Measurements from ENCODE around the gene MCF2L2. TPM values are rescaled to one million over a fixed set of nuclear protein-coding genes. Genes with fewer than 3 reads are reported as not detected.

The MCF2L2 gene
- polyA plus RNA-seq, 1 donor = 2.4 TPM

DNA sequence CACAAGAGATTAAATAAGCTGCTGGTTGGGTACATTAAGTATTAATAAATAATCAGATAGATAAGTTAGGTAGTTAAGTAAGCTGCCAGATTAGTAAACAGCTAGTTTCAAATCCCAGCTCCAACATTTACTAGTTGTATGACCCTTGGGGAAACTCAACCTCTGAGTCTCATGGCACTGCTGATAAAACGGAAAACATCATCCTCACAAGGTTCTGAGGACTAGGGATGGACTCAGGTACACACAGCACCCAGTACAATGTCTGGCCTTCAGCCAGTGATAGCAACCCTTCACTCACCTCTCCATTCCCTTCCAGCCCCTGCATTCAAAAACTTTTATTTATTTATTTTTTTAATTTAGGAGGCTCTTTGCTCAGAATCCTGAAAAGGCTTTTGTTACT lies 143.1 kb downstream of the MCF2L2 start:
- Histone ChIP-seq H3K36me3 (ENCODE audit: control insufficient read depth, insufficient read depth, low read length) (no peaks in the 10 kb centered on the region), H3K4me3 (ENCODE audit: low read length) (no peak overlapping the region), H3K4me1 (ENCODE audit: control insufficient read depth, insufficient read depth, low read length) (no peaks in the 10 kb centered on the region), H3K27me3 (ENCODE audit: control insufficient read depth, insufficient read depth, low read length) (no peaks in the 10 kb centered on the region), H3K9me3 (ENCODE audit: control insufficient read depth, low read depth, low read length) (no peaks in the 10 kb centered on the region), H3K27ac (ENCODE audit: low read length) (no peak overlapping the region)
- no CpG with 5 or more reads among the region's 1 CpG for WGBS (ENCODE audit: insufficient coverage, low lambda C conversion rate)
- DNase-seq = peak in 1 of 2 donors; percentile 49

DNA sequence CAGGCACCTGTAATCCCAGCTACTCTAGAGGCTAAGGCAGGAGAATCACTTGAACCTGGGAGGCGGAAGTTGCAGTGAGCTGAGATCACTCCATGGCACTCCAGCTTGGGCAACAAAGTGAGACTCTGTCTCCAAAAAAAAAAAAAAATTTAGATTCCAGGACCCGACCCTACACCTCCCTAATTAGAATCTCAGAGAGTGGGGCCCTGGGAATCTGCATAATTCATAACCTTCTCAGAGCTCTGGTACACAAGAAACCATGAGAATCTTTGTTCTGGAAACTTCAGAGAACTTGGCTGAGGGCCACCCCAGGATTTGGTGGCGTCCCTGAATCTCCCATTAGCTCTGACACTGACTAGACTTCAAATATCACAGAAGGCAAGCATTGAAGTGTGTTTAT lies 143.8 kb downstream of the MCF2L2 start:
- Histone ChIP-seq H3K9me3 (ENCODE audit: control insufficient read depth, low read depth, low read length) (no peaks in the 10 kb centered on the region), H3K4me3 (ENCODE audit: low read length) (no peak overlapping the region), H3K27ac (ENCODE audit: low read length) (no peak overlapping the region), H3K27me3 (ENCODE audit: control insufficient read depth, insufficient read depth, low read length) (no peaks in the 10 kb centered on the region), H3K36me3 (ENCODE audit: control insufficient read depth, insufficient read depth, low read length) (no peaks in the 10 kb centered on the region), H3K4me1 (ENCODE audit: control insufficient read depth, insufficient read depth, low read length) (no peaks in the 10 kb centered on the region)
- no peak for DNase-seq
- no CpG with 5 or more reads among the region's 3 CpGs for WGBS (ENCODE audit: insufficient coverage, low lambda C conversion rate)

DNA sequence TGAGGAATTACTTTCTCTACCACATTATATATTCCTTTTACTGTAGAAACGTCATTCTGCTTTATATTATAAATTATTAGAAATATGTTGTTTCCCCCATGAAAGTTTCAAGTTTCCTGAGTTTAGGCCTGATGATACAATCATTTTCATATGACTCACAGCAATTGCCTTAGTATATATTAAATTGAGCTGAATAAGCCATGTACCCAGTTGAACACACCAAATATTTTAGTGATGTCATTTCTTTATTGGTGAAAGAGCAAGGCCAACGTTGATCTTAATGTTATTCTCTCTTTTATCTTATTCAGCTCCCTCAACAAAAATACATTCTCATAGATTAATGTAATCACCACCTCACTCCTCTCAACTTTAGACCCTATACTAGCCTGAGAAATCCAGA lies 144.5 kb downstream of the MCF2L2 start:
- no peaks in the 10 kb centered on the region for H3K9me3 ChIP-seq (ENCODE audit: control insufficient read depth, low read depth, low read length)
- WGBS (ENCODE audit: insufficient coverage, low lambda C conversion rate) = no CpG with 5 or more reads among the region's 2 CpGs
- H3K4me1 ChIP-seq (ENCODE audit: control insufficient read depth, insufficient read depth, low read length) = no peaks in the 10 kb centered on the region
- no peaks in the 10 kb centered on the region for H3K36me3 ChIP-seq (ENCODE audit: control insufficient read depth, insufficient read depth, low read length)
- no peak overlapping the region for H3K4me3 ChIP-seq (ENCODE audit: low read length)
- no peak for DNase-seq
- H3K27ac ChIP-seq (ENCODE audit: low read length) = no peak overlapping the region
- no peaks in the 10 kb centered on the region for H3K27me3 ChIP-seq (ENCODE audit: control insufficient read depth, insufficient read depth, low read length)

DNA sequence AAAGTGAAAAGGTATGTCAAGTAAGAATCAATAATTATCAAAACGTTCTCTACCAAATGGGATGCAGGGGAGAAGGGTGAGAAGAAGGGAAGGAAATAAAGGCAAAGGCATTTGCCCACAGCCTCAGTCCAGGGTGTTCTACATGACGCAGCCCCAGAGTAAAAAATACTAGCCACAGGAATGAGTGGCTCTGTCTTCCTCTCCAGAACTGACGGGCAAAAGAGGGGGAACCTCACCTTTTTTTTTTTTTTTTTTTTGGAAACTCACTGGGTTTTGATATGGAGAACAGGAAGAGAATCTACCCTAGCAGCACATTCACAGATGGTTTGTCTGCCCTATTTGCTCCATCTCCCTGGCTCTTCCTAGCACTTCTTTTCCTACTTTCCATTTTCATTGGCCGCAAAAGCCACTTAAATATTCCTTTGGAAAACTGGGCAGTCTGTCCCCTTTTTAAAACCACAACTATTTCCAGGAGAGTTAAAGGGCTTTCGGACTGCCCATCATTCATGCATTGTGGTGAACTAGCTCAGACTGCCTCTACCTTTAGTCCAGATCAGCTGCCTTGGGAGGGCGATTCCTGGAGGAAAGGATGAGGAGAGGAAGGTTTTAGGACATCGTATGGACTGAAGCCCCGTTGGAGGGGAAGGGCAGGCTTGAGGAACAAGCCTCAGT lies 147.2 kb downstream of the MCF2L2 start:
- no peaks in the 10 kb centered on the region for H3K27me3 ChIP-seq (ENCODE audit: control insufficient read depth, insufficient read depth, low read length)
- no peaks in the 10 kb centered on the region for H3K36me3 ChIP-seq (ENCODE audit: control insufficient read depth, insufficient read depth, low read length)
- no peak for DNase-seq
- no peak overlapping the region for H3K27ac ChIP-seq (ENCODE audit: low read length)
- H3K9me3 ChIP-seq (ENCODE audit: control insufficient read depth, low read depth, low read length) = no peaks in the 10 kb centered on the region
- H3K4me3 ChIP-seq (ENCODE audit: low read length) = no peak overlapping the region
- WGBS (ENCODE audit: insufficient coverage, low lambda C conversion rate) = 100% methylated on average over 2 of the region's 8 CpGs
- H3K4me1 ChIP-seq (ENCODE audit: control insufficient read depth, insufficient read depth, low read length) = no peaks in the 10 kb centered on the region

DNA sequence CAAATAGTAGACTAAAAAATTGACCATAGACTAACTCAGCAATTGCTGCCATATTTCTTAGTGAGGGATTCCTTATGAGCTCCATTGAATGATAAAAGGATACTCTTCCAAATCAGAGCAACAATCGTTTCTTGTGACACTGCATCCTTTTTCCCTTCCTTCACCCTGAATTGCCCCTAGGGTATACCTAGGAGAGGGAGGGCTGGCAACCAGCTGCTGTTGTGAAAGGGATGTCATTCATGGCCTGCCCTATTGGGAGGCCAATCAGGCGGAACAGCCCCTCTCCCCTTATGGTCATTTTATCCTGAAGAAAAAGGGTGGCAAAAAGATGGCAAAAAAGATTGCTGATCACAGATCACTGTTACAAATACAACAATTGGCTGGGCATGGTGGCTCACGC lies 149.0 kb downstream of the MCF2L2 start:
- H3K4me1 ChIP-seq (ENCODE audit: control insufficient read depth, insufficient read depth, low read length) = no peaks in the 10 kb centered on the region
- H3K9me3 ChIP-seq (ENCODE audit: control insufficient read depth, low read depth, low read length) = no peaks in the 10 kb centered on the region
- no peaks in the 10 kb centered on the region for H3K27me3 ChIP-seq (ENCODE audit: control insufficient read depth, insufficient read depth, low read length)
- no peak overlapping the region for H3K27ac ChIP-seq (ENCODE audit: low read length)
- DNase-seq = no peak
- no CpG with 5 or more reads among the region's 3 CpGs for WGBS (ENCODE audit: insufficient coverage, low lambda C conversion rate)
- H3K36me3 ChIP-seq (ENCODE audit: control insufficient read depth, insufficient read depth, low read length) = no peaks in the 10 kb centered on the region
- no peak overlapping the region for H3K4me3 ChIP-seq (ENCODE audit: low read length)

DNA sequence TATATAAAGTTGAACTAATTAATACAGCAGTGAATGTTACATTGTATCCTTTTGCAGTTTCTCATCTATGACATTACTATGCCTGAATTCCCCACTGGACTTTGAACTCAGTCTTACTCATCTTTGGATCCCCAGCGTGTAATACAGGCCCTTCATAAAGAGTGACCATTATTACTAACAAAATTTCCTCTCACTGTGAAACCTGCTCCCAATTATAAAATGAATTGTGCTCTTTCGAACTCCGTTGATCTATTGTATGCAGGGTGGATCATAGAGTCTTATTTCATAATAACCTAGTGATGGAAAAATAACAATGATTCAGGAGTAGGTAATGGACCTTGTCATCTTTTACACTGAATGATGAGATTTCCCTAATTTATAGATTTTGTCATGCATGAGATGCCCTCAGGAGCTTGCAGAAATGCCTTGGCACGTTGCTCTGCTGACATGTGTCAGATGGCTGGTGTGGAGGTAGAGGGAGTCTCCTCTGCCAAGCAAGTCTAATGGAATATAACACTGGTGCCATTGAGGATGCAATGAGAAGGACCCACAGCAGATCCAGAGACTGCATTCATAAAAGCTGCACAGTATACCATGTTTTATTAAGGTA lies 149.8 kb downstream of the MCF2L2 start:
- no peaks in the 10 kb centered on the region for H3K9me3 ChIP-seq (ENCODE audit: control insufficient read depth, low read depth, low read length)
- no peaks in the 10 kb centered on the region for H3K4me1 ChIP-seq (ENCODE audit: control insufficient read depth, insufficient read depth, low read length)
- H3K4me3 ChIP-seq (ENCODE audit: low read length) = no peak overlapping the region
- DNase-seq = peak in 1 of 2 donors; percentile 65
- 69% methylated on average over 3 of the region's 4 CpGs for WGBS (ENCODE audit: insufficient coverage, low lambda C conversion rate)
- no peaks in the 10 kb centered on the region for H3K36me3 ChIP-seq (ENCODE audit: control insufficient read depth, insufficient read depth, low read length)
- H3K27me3 ChIP-seq (ENCODE audit: control insufficient read depth, insufficient read depth, low read length) = no peaks in the 10 kb centered on the region
- peak overlapping the region; percentile 11 for H3K27ac ChIP-seq (ENCODE audit: low read length)

DNA sequence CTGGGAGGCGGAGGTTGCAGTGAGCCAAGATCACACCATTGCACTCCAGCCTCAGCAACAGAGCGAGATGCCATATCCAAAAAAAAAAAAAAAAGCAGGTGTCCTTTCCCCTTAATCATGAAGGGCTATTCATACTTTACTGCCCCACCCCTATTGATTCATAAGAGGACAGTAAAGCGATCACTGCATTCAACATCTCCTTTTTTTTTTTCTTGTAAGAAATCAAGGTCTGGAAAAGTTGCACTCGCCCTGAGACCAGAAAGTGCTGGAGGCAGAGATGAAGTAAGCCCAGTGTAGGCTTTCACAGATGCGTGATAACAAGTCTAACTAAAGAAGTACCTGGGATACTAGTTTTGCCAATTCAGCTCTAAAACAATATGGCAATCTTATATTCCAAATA lies 151.2 kb downstream of the MCF2L2 start:
- DNase-seq = no peak
- no peaks in the 10 kb centered on the region for H3K36me3 ChIP-seq (ENCODE audit: control insufficient read depth, insufficient read depth, low read length)
- no peak overlapping the region for H3K4me3 ChIP-seq (ENCODE audit: low read length)
- no CpG with 5 or more reads among the region's 5 CpGs for WGBS (ENCODE audit: insufficient coverage, low lambda C conversion rate)
- H3K4me1 ChIP-seq (ENCODE audit: control insufficient read depth, insufficient read depth, low read length) = no peaks in the 10 kb centered on the region
- H3K27me3 ChIP-seq (ENCODE audit: control insufficient read depth, insufficient read depth, low read length) = no peaks in the 10 kb centered on the region
- no peaks in the 10 kb centered on the region for H3K9me3 ChIP-seq (ENCODE audit: control insufficient read depth, low read depth, low read length)
- no peak overlapping the region for H3K27ac ChIP-seq (ENCODE audit: low read length)

DNA sequence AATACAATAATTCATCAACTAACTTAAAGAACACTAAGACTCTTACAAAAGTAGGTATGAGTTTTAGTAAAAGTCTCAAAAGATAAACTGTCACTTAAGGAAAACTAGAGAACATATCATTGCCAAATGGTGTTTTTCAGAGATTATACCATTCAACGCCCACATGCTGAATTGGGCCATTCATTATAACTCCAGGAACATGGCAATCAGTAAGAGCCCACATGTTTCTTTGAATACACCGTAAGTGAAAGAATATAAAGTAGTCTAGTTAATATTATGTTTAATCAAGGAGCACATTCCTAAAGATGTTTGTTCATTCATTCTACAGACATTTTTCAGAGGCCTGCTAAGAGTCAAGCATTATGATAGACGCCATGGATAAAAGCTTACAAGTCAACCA lies 152.5 kb downstream of the MCF2L2 start:
- no peaks in the 10 kb centered on the region for H3K9me3 ChIP-seq (ENCODE audit: control insufficient read depth, low read depth, low read length)
- 71% methylated on average over 1 of the region's 3 CpGs for WGBS (ENCODE audit: insufficient coverage, low lambda C conversion rate)
- no peak overlapping the region for H3K27ac ChIP-seq (ENCODE audit: low read length)

DNA sequence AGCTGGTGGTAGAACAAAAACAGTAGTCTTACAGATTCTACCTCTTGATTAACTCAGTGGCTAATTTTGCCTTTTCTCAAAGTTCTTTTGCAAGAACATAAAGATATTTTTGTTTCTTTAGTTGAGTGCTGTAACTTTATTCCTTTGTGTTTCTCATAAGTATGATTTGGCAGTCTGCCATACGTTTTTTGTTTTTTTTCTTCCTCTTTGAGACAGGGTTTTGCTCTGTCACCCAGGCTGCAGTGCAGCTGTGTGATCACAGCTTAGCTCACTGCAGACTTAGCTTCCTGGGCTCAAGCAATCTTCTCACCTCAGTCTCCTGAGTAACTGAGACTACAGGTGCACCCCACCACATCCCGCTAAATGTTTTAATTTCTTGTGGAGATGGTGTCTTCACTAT lies 153.0 kb downstream of the MCF2L2 start:
- Histone ChIP-seq H3K4me3 (ENCODE audit: low read length) (no peak overlapping the region), H3K27me3 (ENCODE audit: control insufficient read depth, insufficient read depth, low read length) (no peaks in the 10 kb centered on the region), H3K4me1 (ENCODE audit: control insufficient read depth, insufficient read depth, low read length) (no peaks in the 10 kb centered on the region), H3K36me3 (ENCODE audit: control insufficient read depth, insufficient read depth, low read length) (peaks cover 3% of the 10 kb centered on the region), H3K27ac (ENCODE audit: low read length) (no peak overlapping the region), H3K9me3 (ENCODE audit: control insufficient read depth, low read depth, low read length) (no peaks in the 10 kb centered on the region)
- DNase-seq = peak in 1 of 2 donors; percentile 69
- WGBS (ENCODE audit: insufficient coverage, low lambda C conversion rate) = no CpG with 5 or more reads among the region's 2 CpGs

More for the DNA sequence above, 152.5 kb downstream of the MCF2L2 start:
- no peaks in the 10 kb centered on the region for H3K4me1 ChIP-seq (ENCODE audit: control insufficient read depth, insufficient read depth, low read length)
- no peak for DNase-seq
- H3K4me3 ChIP-seq (ENCODE audit: low read length) = no peak overlapping the region
- no peaks in the 10 kb centered on the region for H3K36me3 ChIP-seq (ENCODE audit: control insufficient read depth, insufficient read depth, low read length)
- no peaks in the 10 kb centered on the region for H3K27me3 ChIP-seq (ENCODE audit: control insufficient read depth, insufficient read depth, low read length)

DNA sequence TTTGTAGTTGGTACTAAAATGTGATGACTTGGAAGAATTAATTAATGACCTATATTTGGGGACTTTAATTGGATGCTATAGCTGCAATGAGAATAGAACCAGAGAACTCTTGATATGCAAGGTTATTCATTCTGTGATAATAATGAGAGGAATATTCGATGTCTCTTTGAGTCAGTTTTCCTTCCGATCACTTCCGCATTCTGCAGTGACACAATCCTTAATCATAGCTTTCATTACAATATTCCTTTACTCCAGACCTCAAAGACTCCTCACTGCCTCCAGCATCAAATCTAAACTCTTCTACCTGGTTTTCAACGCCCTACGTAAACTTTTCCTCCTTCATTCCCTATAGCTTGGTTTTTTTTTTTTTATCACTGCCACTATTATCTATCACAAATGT lies 153.8 kb downstream of the MCF2L2 start:
- Histone ChIP-seq H3K4me3 (ENCODE audit: low read length) (no peak overlapping the region), H3K9me3 (ENCODE audit: control insufficient read depth, low read depth, low read length) (no peaks in the 10 kb centered on the region), H3K36me3 (ENCODE audit: control insufficient read depth, insufficient read depth, low read length) (peaks cover 11% of the 10 kb centered on the region), H3K4me1 (ENCODE audit: control insufficient read depth, insufficient read depth, low read length) (no peaks in the 10 kb centered on the region), H3K27ac (ENCODE audit: low read length) (no peak overlapping the region), H3K27me3 (ENCODE audit: control insufficient read depth, insufficient read depth, low read length) (no peaks in the 10 kb centered on the region)
- WGBS (ENCODE audit: insufficient coverage, low lambda C conversion rate) = 85% methylated on average over 5 of the region's 5 CpGs
- DNase-seq = no peak

DNA sequence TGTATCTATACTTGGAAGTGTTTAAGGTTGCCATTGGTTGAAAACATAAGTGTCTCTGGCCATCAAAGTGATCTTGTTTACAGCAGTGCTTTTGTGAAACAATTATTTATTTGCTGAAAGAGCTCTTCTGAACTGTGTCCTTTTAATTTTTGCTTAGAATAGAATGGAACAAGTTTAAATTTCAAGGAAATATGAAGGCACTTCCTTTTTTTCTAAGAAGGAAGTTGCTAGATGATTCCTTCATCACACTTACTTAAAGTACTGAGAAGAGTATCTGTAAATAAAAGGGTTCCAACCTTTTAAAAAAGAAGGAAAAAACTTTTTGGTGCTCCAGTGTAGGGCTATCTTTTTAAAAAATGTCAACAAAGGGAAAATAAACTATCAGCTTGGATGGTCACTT lies 155.6 kb downstream of the MCF2L2 start:
- Histone ChIP-seq H3K27ac (ENCODE audit: low read length) (no peak overlapping the region), H3K4me1 (ENCODE audit: control insufficient read depth, insufficient read depth, low read length) (peaks cover 9% of the 10 kb centered on the region), H3K9me3 (ENCODE audit: control insufficient read depth, low read depth, low read length) (no peaks in the 10 kb centered on the region), H3K27me3 (ENCODE audit: control insufficient read depth, insufficient read depth, low read length) (no peaks in the 10 kb centered on the region), H3K4me3 (ENCODE audit: low read length) (no peak overlapping the region), H3K36me3 (ENCODE audit: control insufficient read depth, insufficient read depth, low read length) (peaks cover 15% of the 10 kb centered on the region)
- no peak for DNase-seq
